ENCODE data around the gene KIF13A. TPM values are rescaled to one million over a fixed set of nuclear protein-coding genes. Genes with fewer than 3 reads are reported as not detected.
"Not testable (repeated sequence)": the region's sequence is repeated elsewhere in the genome, so short reads cannot be mapped to it uniquely, and the experiment has no call there.

Gene KIF13A
- total RNA-seq, 4 donors from 2014 or later = 36.3 to 47.5 (median 38.1) TPM

DNA sequence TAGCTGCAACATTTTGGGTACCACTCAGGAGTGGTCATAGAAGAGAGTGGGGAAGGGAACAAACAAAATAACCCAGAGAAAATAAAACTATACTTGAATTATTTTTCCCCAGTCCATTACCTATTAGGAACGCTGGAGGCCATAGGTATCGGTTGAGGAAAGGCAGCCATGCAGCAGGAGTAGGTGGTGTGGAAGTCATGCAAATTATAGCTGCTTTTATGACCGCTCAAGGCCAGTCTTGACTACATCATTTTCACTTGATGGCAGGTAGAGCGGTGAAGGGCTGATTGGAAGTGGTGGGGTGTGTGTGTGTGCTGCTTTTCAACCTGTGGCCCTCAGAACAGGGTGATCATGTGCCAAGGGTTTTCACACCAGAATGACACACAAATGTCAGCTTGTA is 36.5 kb upstream of the KIF13A start:
- intact Hi-C loops (cut with DNase I; ENCODE audit: low total_unique reads) (no loop called here), in situ Hi-C loops (cut with MboI; ENCODE audit: low pct_ligation_motif_present in 1 of 4, low pct_unique_long_range_greater_than_20kb in 1 of 4, low sequenced_read_pairs in 3 of 4) (no loop called here)
- Histone ChIP-seq H3K36me3 (no peaks in the 10 kb centered on the region), H3K4me3 (no peak overlapping the region), H3K9me3 (no peaks in the 10 kb centered on the region), H3K27ac (no peak overlapping the region), H3K27me3 (no peaks in the 10 kb centered on the region), H3K4me1 (no peaks in the 10 kb centered on the region)
- DNase-seq = no peak
- 92 to 93% methylated on average over 3 to 4 of the region's 4 CpGs for WGBS, 2 donors (ENCODE audit: low coverage in 1 of 2)
- TF ChIP-seq POLR2A (IDR thresholded peaks at IDR 0.05) = no peak
- TF ChIP-seq EP300 (IDR thresholded peaks at IDR 0.05; ENCODE audit: low read depth) = no peak
- TF ChIP-seq, protein P1, sequence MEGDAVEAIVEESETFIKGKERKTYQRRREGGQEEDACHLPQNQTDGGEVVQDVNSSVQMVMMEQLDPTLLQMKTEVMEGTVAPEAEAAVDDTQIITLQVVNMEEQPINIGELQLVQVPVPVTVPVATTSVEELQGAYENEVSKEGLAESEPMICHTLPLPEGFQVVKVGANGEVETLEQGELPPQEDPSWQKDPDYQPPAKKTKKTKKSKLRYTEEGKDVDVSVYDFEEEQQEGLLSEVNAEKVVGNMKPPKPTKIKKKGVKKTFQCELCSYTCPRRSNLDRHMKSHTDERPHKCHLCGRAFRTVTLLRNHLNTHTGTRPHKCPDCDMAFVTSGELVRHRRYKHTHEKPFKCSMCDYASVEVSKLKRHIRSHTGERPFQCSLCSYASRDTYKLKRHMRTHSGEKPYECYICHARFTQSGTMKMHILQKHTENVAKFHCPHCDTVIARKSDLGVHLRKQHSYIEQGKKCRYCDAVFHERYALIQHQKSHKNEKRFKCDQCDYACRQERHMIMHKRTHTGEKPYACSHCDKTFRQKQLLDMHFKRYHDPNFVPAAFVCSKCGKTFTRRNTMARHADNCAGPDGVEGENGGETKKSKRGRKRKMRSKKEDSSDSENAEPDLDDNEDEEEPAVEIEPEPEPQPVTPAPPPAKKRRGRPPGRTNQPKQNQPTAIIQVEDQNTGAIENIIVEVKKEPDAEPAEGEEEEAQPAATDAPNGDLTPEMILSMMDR (IDR thresholded peaks at IDR 0.05) = no peak
- no peak for TF ChIP-seq POLR2AphosphoS5 (IDR thresholded peaks at IDR 0.05)

DNA sequence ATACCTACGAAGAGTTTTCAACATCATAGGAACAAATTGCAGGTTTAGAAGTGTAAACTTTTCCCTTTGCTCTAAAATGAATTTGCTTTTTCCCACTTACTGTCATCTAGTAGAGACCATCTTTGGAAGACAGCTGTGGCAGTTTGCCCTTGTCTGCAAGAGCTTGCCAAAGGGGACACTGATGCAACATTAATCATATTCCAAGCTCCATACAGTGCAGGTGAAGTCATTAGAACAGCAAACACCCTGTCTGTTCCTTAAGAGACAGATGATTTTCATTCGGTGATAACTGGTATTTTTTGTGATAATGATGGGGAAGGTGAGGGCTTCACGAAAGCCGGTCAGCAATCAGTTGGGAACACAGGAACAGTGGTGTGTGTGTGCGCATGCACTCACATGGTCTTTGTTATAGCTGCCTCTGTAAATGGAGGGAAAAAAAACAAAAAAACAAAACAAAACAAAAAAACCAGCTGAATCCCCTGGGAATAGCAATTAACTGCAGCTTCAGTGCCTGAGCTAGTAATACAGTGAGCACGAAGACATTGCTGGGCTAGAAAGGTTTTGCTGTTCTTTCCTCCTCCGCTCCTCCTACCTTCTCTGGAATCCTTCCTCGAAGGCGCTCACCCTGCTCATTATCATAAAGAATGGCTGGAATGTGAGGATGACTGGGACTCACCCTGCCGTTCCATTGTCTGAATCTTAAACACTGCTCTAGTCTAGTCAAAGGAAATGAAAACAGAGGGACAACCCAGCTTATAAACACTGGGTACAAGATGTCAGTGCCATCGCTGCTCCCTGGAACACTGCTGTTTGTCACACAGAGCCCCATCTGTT is 35.2 kb upstream of the KIF13A start:
- H3K4me1 ChIP-seq = no peaks in the 10 kb centered on the region
- no peaks in the 10 kb centered on the region for H3K36me3 ChIP-seq
- WGBS, 2 donors (ENCODE audit: low coverage in 1 of 2) = 71 to 93% methylated on average over 10 to 11 of the region's 11 CpGs
- H3K27ac ChIP-seq = no peak overlapping the region
- H3K27me3 ChIP-seq = no peaks in the 10 kb centered on the region
- no peak for TF ChIP-seq EP300 (IDR thresholded peaks at IDR 0.05; ENCODE audit: low read depth)
- TF ChIP-seq POLR2AphosphoS5 (IDR thresholded peaks at IDR 0.05) = no peak
- TF ChIP-seq, protein P1 (IDR thresholded peaks at IDR 0.05) = no peak
- no peak for TF ChIP-seq POLR2A (IDR thresholded peaks at IDR 0.05)
- no peak for DNase-seq
- in situ Hi-C loops (cut with MboI; ENCODE audit: low pct_ligation_motif_present in 1 of 4, low pct_unique_long_range_greater_than_20kb in 1 of 4, low sequenced_read_pairs in 3 of 4) (no loop called here), intact Hi-C loops (cut with DNase I; ENCODE audit: low total_unique reads) (no loop called here)
- H3K9me3 ChIP-seq = no peaks in the 10 kb centered on the region
- no peak overlapping the region for H3K4me3 ChIP-seq

DNA sequence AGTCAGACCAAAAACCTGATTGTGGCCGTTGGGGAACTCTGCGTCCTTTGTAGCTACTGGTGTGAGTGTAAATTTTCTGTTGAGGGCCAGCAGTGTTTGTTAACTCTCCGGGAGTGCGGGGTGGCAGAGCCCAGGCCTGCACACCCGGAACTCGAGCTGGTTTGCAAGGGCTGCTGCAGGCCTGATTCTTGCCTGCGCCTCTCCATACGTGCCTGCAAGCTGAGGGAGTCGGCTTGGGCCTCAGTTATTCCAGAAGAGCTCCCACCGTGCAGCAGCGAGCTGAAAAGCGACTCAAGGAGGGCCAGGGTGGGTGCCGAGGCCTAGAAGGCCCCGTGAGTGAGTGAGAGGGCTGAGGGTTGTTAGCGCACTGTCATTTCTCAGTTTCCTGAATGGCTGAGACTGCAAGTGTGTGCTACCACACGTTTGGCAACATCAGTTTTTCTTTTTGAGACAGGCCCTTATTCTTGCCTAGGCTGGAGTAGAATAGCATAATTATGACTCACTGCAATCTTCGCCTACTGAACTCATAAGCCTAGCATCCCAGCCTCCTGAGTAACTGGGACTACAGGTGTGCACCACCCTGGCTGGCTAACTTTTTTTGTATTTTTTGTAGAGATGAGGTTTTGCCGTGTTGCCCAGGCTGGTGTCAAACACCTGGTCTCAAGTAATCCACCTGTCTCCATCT is 33.9 kb upstream of the KIF13A start:
- DNase-seq = no peak
- Histone ChIP-seq H3K36me3 (no peaks in the 10 kb centered on the region), H3K4me1 (no peaks in the 10 kb centered on the region), H3K27ac (no peak overlapping the region), H3K27me3 (no peaks in the 10 kb centered on the region), H3K4me3 (no peak overlapping the region), H3K9me3 (no peaks in the 10 kb centered on the region)
- in situ Hi-C loops (cut with MboI; ENCODE audit: low pct_ligation_motif_present in 1 of 4, low pct_unique_long_range_greater_than_20kb in 1 of 4, low sequenced_read_pairs in 3 of 4) (no loop called here), intact Hi-C loops (cut with DNase I; ENCODE audit: low total_unique reads) (no loop called here)
- no peak for TF ChIP-seq POLR2A (IDR thresholded peaks at IDR 0.05)
- no peak for TF ChIP-seq EP300 (IDR thresholded peaks at IDR 0.05; ENCODE audit: low read depth)
- TF ChIP-seq, protein P1 (IDR thresholded peaks at IDR 0.05) = no peak
- TF ChIP-seq POLR2AphosphoS5 (IDR thresholded peaks at IDR 0.05) = no peak
- 72 to 84% methylated on average over 3 to 18 of the region's 18 CpGs for WGBS, 2 donors (ENCODE audit: low coverage in 1 of 2)

DNA sequence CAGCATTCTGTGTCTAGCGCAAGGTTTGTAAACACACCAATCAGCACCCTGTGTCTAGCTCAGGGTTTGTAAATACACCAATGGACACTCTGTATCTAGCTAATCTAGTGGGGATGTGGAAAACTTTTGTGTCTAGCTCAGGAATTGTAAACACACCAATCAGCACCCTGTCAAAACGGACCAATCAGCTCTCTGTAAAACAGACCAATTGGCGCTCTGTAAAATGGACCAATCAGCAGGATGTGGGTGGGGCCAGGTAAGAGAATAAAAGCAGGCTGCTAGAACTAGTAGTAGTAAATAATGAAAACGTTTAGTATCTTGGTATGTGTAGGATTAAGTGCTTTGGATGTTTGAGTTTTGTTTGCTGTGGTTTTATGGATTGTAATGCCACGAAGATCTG is 33.1 kb upstream of the KIF13A start:
- H3K27ac ChIP-seq; H3K4me3 ChIP-seq; intact Hi-C loops (cut with DNase I; ENCODE audit: low total_unique reads); H3K36me3 ChIP-seq; H3K9me3 ChIP-seq; DNase-seq; H3K4me1 ChIP-seq; H3K27me3 ChIP-seq; in situ Hi-C loops (cut with MboI; ENCODE audit: low pct_ligation_motif_present in 1 of 4, low pct_unique_long_range_greater_than_20kb in 1 of 4, low sequenced_read_pairs in 3 of 4): not testable (repeated sequence)
- 58 to 77% methylated on average over 4 to 5 of the region's 5 CpGs for WGBS, 2 donors (ENCODE audit: low coverage in 1 of 2)
